Transverse colon (tissue), 4 donors: ENCODE data around the gene NDUFS7.

Experiments
- CTCF ChIP-seq, 5 experiments: fragments of 200-600 bp in 3 of 5; fragments of 450-650 bp in 2 of 5; sonication (generic) in 3 of 5; IDR thresholded peaks; 1 replicate in 2 of 5; 2 replicates in 3 of 5; pipeline ENCODE4 v1.5.1; 2016 to 2017; ENCODE audit warnings: antibody characterized with exemption in 5 of 5, inconsistent platforms in 3 of 5, mild to moderate bottlenecking in 2 of 5, moderate library complexity in 1 of 5
- EP300 ChIP-seq: sonication (generic); formaldehyde crosslinking; IDR thresholded peaks from one replicate; pipeline ENCODE4 v1.6.1; 2017; ENCODE audit warnings: antibody characterized with exemption, low read depth
- POLR2A ChIP-seq: fragments of 450-650 bp; IDR thresholded peaks from one replicate; pipeline ENCODE4 v1.6.1; 2016; ENCODE audit warnings: antibody characterized with exemption, mild to moderate bottlenecking, moderate library complexity
- POLR2AphosphoS5 ChIP-seq, 3 donors: sonication (generic); formaldehyde crosslinking; IDR thresholded peaks; one replicate each; pipeline ENCODE4 v1.6.1; 2016; ENCODE audit warnings: antibody characterized with exemption in 3 of 3

- TF ChIP-seq CTCF (IDR thresholded peaks at IDR 0.05) (no peak), POLR2AphosphoS5 (IDR thresholded peaks at IDR 0.05) (no peak), POLR2A (no peak), EP300 (no peak)
Measured at GRCh38 chr19:1357531-1358109, 26.1 kb upstream of the NDUFS7 start.
